ENCODE measurements around the gene GRIK1.

GRIK1 gene

DNA sequence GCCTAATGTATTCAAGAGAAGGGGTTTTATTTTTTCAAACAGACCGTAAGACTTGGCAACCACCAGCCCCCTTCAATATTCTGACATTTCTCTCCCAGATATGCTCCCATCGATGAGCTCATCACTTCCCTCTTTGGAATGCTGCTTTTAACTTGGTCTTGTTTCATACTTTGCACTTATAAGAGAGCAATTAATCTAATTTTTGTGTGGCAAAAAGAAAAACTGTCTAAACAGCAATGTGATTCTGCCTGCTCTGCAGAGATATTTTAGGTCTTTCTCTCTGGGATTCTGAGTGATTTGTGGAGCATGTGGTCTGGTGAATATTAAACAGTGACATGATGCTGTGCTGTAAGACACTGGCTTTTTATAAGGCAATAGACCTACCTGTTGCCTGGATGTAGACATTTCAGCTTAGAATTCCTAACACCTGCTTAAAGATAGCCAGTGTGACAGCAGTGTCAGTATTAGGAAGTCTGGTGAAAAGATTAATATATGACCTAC, 356.3 kb downstream of the GRIK1 start:
- Mint-ChIP-seq H3K4me3 (no peak overlapping the region), H3K4me1 (peaks cover 5% of the 10 kb centered on the region), H3K27ac (peak overlapping the region in 2 of 3 experiments; percentile 56 to 75), H3K27me3 (ENCODE audit: low read depth) (no peaks in the 10 kb centered on the region), H3K36me3 (ENCODE audit: low read depth) (no peaks in the 10 kb centered on the region), H3K9me3 (no peaks in the 10 kb centered on the region)
- TF ChIP-seq, protein P1, sequence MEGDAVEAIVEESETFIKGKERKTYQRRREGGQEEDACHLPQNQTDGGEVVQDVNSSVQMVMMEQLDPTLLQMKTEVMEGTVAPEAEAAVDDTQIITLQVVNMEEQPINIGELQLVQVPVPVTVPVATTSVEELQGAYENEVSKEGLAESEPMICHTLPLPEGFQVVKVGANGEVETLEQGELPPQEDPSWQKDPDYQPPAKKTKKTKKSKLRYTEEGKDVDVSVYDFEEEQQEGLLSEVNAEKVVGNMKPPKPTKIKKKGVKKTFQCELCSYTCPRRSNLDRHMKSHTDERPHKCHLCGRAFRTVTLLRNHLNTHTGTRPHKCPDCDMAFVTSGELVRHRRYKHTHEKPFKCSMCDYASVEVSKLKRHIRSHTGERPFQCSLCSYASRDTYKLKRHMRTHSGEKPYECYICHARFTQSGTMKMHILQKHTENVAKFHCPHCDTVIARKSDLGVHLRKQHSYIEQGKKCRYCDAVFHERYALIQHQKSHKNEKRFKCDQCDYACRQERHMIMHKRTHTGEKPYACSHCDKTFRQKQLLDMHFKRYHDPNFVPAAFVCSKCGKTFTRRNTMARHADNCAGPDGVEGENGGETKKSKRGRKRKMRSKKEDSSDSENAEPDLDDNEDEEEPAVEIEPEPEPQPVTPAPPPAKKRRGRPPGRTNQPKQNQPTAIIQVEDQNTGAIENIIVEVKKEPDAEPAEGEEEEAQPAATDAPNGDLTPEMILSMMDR (IDR thresholded peaks at IDR 0.05; ENCODE audit: unreplicated experiment in 3 of 3): no peak

DNA sequence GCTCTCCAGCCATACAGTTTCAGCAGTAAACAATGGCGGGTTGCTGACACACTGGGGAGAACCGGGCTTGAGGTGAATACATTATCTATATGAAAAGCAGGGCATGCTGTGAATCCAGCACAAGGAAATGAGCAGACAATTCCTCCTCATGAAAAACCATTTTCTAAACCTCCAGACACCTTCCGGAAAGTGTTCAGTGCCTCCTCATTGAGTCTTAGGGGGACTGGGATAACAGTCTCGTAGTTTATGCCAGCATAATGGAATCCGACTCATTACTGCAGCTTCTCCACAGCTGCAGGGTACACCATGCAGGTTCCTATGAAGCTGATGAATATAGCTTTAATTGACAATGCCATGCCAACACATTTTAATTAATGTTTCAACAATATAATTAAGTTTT, 356.9 kb downstream of the GRIK1 start:
- H3K9me3 Mint-ChIP-seq: no peaks in the 10 kb centered on the region
- H3K4me3 Mint-ChIP-seq: no peak overlapping the region
- TF ChIP-seq, protein P1 (IDR thresholded peaks at IDR 0.05; ENCODE audit: unreplicated experiment in 3 of 3): no peak
- peak overlapping the region in 2 of 3 experiments; percentile 12 to 40 for H3K27ac Mint-ChIP-seq
- H3K27me3 Mint-ChIP-seq (ENCODE audit: low read depth): no peaks in the 10 kb centered on the region
- no peaks in the 10 kb centered on the region for H3K36me3 Mint-ChIP-seq (ENCODE audit: low read depth)
- H3K4me1 Mint-ChIP-seq: peaks cover 5% of the 10 kb centered on the region

DNA sequence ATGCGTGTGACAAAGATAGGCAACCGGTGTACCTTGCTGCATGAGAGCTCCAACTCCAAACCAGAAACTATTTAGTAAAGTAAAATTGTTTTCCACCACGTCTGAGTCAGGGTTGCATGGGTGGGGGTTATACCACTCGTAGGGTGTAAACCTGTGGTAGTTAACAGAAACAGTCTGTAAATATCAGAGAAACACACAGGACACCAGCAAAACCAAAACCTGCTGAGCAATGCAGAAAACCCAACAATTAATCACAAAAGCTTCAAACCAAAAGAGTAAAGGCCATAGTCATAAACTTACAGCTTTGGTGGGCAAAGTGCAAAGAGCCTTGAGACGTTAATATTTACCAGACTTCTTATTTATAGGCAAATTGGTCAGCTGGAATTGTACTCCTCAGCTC, 358.4 kb downstream of the GRIK1 start:
- Mint-ChIP-seq H3K4me3 (no peak overlapping the region), H3K9me3 (no peaks in the 10 kb centered on the region), H3K4me1 (peaks cover 5% of the 10 kb centered on the region), H3K36me3 (ENCODE audit: low read depth) (no peaks in the 10 kb centered on the region), H3K27ac (peak overlapping the region; percentile 17 to 93 (median 84)), H3K27me3 (ENCODE audit: low read depth) (no peaks in the 10 kb centered on the region)
- TF ChIP-seq, protein P1 (IDR thresholded peaks at IDR 0.05; ENCODE audit: unreplicated experiment in 3 of 3): no peak

DNA sequence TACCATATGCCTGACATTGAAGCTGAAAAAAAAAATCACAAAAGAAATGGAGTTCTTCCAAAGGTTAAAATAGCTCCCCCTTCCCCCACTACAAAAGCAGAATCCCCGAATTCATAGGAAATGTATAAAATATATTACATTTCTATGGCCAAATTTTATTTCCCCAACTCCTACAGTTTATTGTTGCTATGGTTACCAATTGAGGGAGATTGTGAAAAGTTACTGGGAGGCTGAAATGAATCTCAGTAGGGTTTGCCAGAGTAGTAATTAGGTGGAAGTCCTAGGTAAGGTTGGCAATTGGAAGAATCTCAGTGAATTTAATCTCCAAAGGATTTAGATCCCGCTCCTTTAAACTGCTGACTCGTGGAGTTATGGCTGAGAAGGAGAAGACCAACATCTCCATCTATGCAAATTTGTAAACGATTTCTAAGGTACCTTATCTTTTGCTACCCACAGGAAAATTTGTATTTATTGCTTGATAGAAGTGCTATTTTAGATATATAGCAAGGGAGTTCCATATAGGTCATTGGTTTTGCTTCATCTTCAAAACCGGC, 359.0 kb downstream of the GRIK1 start:
- TF ChIP-seq, protein P1 (IDR thresholded peaks at IDR 0.05; ENCODE audit: unreplicated experiment in 3 of 3): no peak
- H3K4me3 Mint-ChIP-seq: no peak overlapping the region
- H3K9me3 Mint-ChIP-seq: no peaks in the 10 kb centered on the region
- no peaks in the 10 kb centered on the region for H3K27me3 Mint-ChIP-seq (ENCODE audit: low read depth)
- H3K4me1 Mint-ChIP-seq: no peaks in the 10 kb centered on the region
- H3K36me3 Mint-ChIP-seq (ENCODE audit: low read depth): no peaks in the 10 kb centered on the region
- peak overlapping the region in 1 of 3 experiments; percentile 93 for H3K27ac Mint-ChIP-seq

DNA sequence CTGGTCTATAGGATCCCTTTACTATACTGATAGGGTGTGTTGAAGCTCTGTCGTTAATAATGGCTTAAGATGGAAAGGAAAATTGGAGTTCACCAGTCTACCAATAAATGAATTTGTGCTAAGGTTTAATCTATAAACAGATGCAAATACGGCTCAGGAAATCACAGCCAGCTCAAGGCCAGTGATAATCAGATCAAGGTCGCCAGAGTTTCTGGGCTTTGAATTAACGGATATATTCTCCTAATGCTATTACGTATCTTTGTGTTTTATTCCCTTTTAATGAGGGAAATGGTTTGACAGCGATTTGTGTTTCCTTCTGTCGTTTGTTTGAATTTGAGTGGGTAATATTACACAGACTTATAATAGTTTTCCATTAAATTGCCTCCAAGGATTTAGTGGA, 361.5 kb downstream of the GRIK1 start:
- TF ChIP-seq, protein P1 (IDR thresholded peaks at IDR 0.05; ENCODE audit: unreplicated experiment in 3 of 3): no peak
- Mint-ChIP-seq H3K27ac (no peak overlapping the region), H3K9me3 (no peaks in the 10 kb centered on the region), H3K4me1 (no peaks in the 10 kb centered on the region), H3K4me3 (no peak overlapping the region), H3K36me3 (ENCODE audit: low read depth) (no peaks in the 10 kb centered on the region), H3K27me3 (ENCODE audit: low read depth) (no peaks in the 10 kb centered on the region)

DNA sequence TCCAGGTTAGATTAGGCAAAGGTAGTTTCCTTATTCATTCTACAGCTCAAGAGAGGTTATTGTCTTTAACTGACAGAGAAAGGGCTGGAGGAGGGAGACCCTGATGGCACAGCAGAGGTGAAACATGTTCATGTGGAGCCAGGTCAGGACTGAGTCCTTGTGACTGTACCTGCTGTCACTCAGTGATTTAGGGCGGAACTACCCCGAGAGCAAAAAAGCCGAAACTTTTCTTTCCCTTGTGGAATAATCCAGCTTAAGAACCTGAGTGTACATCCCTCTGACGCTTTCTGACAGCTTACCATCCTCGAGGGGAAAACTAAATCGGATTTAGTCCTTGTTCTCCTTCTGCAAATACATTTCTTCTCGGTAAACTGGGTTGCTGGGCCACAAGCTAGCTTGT, 367.8 kb downstream of the GRIK1 start:
- H3K9me3 Mint-ChIP-seq: no peaks in the 10 kb centered on the region
- H3K27me3 Mint-ChIP-seq (ENCODE audit: low read depth): peaks cover 3% of the 10 kb centered on the region

More for the DNA sequence above, 367.8 kb downstream of the GRIK1 start:
- H3K36me3 Mint-ChIP-seq (ENCODE audit: low read depth): no peaks in the 10 kb centered on the region
- no peak overlapping the region for H3K27ac Mint-ChIP-seq
- no peak overlapping the region for H3K4me3 Mint-ChIP-seq
- TF ChIP-seq, protein P1 (IDR thresholded peaks at IDR 0.05; ENCODE audit: unreplicated experiment in 3 of 3): no peak
- peaks cover 6% of the 10 kb centered on the region for H3K4me1 Mint-ChIP-seq

All from nephron (organoid).